H7 (cell line): ENCODE measurements around the gene CORO7. TPM values are rescaled to one million over a fixed set of nuclear protein-coding genes. Genes with fewer than 3 reads are reported as not detected.

Source experiments
- DNase-seq: peaks from one replicate; pipeline ENCODE4 v3.0.0; 2012
- H3K27me3 ChIP-seq: 2 replicates; pipeline ENCODE4 v1.6.0; 2011; ENCODE audit warnings: mild to moderate bottlenecking, low read length; ENCODE audit not compliant: control insufficient read depth, insufficient read depth
- H3K36me3 ChIP-seq: replicated peaks from 2 replicates; pipeline ENCODE4 v1.5.1; 2011; ENCODE audit warnings: low read length; ENCODE audit not compliant: control insufficient read depth, insufficient read depth
- H3K4me3 ChIP-seq: 2 replicates; pipeline ENCODE4 v1.5.1; 2011; ENCODE audit warnings: low read depth, mild to moderate bottlenecking, control low read depth, low read length, moderate library complexity; ENCODE audit not compliant: insufficient read depth
- total RNA-seq: library from RNA; depleted of rRNA; stranded (reverse); fragments of >200 nt; shearing (Covaris generic); gene quantifications from 2 replicates; pipeline ENCODE4 v1.2.3, GENCODE V29; 2014; rRNA removed

CORO7 gene
- 37.9 and 45.5 TPM in 2 replicates for total RNA-seq

DNA sequence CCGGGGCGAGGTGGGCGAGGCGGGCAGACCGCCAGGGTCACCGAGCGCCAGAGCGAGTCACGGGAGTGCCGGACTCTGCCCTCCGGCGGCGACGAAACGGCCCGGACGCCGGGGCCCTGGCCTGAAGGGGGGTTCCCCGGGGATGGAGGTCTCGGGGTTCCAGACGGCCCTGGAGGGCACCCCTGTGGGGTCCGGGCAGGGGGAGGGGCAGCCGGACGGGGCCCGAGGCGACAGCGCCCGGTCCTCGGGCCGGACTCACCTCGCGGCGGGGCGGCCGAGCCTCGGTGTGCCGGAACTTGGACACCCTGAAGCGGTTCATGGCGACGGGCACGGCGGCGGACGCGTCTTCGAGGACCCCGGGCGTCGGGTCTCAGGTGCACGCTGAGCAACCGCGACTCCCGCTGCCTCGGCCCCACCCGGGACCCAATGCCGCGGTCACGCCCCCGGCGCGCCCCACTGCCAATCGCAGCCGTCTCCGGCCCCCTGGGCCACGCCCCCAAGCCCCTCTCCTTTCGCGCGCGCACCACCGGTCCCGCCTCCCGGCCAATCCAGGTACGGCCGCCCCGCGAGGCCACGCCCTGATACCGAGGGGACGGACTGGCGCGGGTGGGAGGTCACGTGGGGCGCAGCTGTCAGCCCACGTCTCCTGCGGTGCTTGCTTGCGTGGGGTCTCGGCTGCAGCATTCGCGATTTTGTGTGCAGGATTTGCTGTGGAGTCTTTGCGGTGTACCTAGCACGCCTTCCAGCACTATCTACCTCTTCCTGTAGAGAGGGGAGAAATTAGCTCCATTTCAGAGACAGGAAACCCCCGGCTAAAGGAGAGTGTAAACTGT is at the start of gene CORO7:
Gene CORO7 (minus strand): TSS at position 397 of the 833 bp plus-strand sequence. CDS start 78 bp downstream, at position 319.
- Histone ChIP-seq H3K36me3 (peaks cover 2% of the 10 kb centered on the region), H3K27me3 (no peaks in the 10 kb centered on the region; the same call in 1 of the 2 replicates), H3K4me3 (peak within 1 kb of the TSS; percentile 90)
- DNase-seq, result peak; percentile 99

DNA sequence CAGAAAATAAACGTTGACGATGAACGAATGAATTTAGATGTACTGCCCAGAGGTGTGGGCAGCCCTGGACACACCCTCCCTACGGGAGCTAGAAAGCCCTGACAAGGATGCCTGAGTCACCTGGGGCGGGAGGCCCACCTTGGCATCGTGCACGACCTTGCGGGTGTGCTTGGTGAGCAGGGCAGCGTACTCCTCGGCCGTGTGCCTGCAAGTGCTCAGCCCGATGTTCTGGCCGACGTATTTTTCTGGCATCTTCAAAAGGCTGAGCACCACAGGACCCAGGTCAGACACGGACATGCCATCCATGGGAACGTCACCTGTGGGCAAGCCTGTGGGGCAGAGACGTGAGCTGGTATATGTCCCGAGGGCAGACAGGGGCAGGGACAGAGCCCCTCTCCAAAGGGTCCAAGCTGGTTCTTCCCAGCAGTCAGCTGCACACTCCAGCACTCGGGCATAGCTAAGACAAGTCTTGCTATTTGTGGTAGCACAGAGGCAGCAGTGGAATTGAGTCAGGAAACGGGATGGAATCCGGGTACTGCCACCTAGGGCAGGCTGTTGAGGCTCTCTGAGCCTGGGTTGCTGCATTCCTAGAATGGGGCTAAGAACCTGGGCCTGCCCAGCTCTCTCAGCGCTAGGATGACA is 47.2 kb upstream of the CORO7 start:
- Histone ChIP-seq H3K27me3 (no peaks in the 10 kb centered on the region), H3K36me3 (peaks cover 24% of the 10 kb centered on the region), H3K4me3 (no peak overlapping the region)
- DNase-seq, result no peak

DNA sequence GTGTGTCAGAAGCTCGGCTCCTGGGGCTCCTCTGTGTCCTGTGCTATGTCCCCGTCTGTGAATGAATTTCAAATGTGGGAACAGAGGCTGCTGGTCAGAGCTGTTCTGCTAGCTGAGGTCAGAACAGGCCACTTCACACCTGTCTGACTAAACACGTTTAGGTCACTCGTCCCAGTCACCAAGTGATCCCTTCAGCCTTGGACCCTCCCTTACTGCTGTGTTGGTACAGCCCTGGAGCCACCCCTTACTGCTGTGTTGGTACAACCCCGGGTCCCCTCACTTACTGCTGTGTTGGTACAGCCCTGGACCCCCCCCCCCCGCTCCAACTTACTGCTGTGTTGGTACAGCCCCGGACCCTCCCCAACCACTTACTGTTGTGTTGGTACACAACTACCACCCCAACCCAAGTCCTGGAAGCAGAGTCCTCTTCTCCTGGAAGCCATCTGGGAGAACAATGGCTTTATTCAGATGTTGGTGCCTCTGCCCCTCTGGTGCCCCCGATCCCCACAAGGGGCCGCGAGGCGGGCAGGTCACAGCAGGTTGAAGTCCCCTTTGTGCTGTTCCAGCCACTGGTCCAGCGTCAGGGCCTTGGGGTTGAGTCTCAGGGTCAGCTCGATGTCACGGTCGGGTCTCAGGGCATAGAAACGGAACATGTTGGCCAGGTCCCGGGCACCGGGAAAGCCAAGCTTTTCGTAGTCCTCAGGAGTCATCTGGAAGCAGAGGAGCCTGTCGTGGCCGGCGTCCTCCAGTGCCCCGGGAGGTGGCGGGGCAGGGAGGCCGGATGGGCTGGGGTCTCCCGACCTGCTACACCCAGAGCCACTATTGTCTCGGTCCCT is 45.1 kb upstream of the CORO7 start:
- no peak overlapping the region for H3K4me3 ChIP-seq
- peak; percentile 83 for DNase-seq
- H3K36me3 ChIP-seq, result peaks cover 22% of the 10 kb centered on the region

DNA sequence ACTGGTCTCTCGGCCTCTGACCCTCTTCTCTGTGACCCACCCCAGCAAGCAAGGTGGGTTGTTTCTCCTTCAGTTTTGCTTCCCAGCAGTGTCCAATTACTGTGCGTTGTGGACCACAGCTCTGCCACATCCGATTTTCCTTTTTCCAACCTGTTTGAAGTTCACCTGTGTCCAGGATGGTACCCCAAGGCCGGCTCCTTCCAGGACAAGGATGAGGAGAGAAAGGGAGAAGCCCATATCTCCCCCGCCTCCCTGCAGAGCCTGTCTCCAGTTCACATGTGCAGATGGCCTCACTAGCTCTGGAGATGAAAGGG is 44.5 kb upstream of the CORO7 start:
- no peaks in the 10 kb centered on the region for H3K27me3 ChIP-seq
- H3K36me3 ChIP-seq, result peaks cover 24% of the 10 kb centered on the region
- no peak for DNase-seq
- H3K4me3 ChIP-seq, result no peak overlapping the region

More for the DNA sequence above, 45.1 kb upstream of the CORO7 start:
- no peaks in the 10 kb centered on the region for H3K27me3 ChIP-seq

DNA sequence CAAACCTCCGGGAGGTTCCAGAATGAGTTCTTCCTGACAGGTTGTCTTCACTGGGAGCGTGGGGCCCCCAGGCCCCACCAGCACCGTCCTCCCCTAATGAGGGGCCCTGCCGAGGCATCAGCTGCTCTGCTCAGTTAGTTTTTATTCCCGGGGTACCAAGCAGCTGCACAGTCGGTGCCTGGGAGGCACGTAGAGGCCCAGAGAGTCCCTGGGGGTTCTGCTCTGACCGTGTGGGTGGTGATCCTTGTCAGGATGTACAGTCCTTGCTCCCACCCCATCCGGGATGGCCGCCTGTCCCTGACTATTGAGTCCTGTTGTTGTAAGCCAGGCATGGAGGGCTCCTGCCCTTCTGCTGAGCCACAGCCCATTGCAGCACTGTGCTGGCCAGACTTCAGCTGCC is 39.6 kb upstream of the CORO7 start:
- H3K27me3 ChIP-seq, result no peaks in the 10 kb centered on the region
- peak; percentile 35 for DNase-seq

DNA sequence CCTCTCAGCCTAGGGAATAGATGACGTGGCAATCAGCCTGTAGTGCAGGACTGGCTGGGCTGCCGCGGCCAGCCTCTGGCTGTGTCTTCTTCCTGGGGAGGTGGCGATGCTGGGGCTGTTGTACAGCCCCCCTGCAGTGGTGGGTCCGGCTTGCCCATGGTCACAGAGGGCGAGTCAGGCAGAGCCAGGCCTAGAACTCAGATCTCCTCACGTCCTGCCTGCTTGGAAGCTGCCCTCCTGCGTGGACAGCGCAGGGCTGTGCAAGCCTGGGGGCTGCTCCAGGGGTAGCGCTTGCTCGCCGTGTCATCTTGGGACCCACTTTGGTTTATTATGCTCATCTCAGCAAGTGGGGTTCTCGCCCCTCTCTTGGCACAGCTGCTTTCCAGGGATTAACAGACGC is 38.7 kb upstream of the CORO7 start:
- DNase-seq, result peak; percentile 30
- Histone ChIP-seq H3K36me3 (peaks cover 31% of the 10 kb centered on the region), H3K4me3 (no peak overlapping the region), H3K27me3 (no peaks in the 10 kb centered on the region)

More for the DNA sequence above, 39.6 kb upstream of the CORO7 start:
- Histone ChIP-seq H3K4me3 (no peak overlapping the region), H3K36me3 (peaks cover 26% of the 10 kb centered on the region)

DNA sequence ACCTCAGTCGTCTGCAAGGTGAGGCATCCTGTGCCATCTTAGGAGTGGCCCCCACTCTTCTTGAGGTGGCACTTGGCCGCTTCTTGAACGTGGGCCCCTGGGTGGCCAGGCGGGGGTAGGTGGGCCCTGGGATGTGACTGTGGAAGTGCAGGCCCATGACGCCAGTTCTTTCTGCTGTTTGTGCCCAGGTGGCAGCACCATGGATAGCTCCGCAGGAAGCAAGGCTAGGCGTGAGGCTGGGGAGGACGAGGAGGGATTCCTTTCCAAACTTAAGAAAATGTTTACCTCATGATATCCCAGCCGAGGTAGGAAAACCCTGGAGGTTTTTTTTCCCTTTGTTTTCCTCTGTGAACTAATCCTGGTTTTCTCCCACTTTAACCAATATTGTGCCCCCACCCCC is 38.2 kb upstream of the CORO7 start:
- H3K36me3 ChIP-seq, result peaks cover 32% of the 10 kb centered on the region
- H3K27me3 ChIP-seq, result no peaks in the 10 kb centered on the region
- peak; percentile 78 for DNase-seq
- H3K4me3 ChIP-seq, result no peak overlapping the region

DNA sequence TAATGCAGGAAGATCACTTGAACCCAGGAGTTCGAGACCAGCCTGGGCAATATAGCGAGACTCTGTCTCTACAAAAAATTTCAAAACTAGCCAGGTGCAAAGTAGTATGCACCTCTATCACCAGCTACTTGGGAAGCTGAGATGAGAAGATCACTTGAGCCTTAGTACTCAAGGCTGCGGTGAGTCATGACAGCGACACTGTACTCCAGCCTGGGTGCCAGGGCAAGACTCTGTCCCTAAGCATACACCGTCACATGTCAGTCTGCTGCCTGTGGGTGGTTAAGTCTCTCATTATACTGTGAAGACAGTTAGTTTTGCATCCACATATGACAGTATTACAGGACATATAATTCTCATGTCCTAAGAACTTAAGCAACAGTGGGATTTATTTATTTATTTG is 36.3 kb upstream of the CORO7 start:
- DNase-seq, result no peak
- Histone ChIP-seq H3K27me3 (no peaks in the 10 kb centered on the region), H3K36me3 (peaks cover 37% of the 10 kb centered on the region), H3K4me3 (no peak overlapping the region)

DNA sequence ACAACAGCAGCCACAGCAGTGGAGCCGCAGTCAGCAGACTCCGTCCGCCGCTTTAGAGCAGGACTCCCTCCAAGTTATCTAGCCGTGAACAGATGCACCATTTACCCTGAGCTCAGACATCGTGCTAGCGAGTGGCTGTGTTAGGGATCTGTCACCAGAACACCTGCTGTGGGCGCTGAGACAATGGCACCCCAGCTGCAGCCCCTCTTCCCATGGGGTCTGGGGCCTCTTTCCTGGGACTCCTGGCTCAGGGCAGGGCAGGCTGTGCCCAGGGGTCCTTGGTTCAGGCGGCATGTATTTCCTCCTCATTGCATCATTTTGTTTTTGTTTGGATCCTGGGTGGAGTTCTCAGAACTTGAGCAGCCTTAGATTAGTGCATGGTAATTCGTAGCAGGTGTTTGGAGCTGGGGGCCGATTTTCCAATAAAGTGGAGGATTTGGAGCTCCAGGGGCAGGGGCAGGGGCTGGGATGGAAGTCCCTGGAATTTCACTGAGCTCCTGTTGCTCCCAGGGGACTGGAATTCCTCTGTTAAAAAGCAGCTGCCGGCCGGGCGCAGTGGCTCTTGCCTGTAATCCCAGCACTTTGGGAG is 34.6 kb upstream of the CORO7 start:
- Histone ChIP-seq H3K4me3 (no peak overlapping the region), H3K36me3 (peaks cover 37% of the 10 kb centered on the region), H3K27me3 (no peaks in the 10 kb centered on the region)
- no peak for DNase-seq

DNA sequence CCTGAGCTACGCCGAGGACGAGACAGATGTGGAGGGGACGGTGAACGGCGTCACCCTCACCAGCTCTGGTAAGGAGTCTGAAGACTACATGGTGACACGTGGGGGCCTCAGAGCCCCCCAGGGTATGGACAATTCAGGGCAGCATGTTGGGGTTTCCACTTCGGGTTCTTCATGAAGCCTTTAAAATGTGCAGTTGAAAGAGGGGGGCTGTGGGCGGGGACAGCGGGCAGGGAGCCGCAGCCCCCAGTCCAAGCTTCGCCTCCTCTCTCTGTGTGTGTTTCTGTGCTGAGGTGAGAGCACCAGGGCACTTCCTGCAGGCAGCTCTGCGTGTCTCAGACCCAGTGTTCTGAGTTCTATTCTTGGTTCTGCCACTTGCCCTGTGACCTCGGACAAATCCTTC is 34.0 kb upstream of the CORO7 start:
- Histone ChIP-seq H3K27me3 (no peaks in the 10 kb centered on the region), H3K36me3 (peaks cover 32% of the 10 kb centered on the region), H3K4me3 (no peak overlapping the region)
- DNase-seq, result no peak

DNA sequence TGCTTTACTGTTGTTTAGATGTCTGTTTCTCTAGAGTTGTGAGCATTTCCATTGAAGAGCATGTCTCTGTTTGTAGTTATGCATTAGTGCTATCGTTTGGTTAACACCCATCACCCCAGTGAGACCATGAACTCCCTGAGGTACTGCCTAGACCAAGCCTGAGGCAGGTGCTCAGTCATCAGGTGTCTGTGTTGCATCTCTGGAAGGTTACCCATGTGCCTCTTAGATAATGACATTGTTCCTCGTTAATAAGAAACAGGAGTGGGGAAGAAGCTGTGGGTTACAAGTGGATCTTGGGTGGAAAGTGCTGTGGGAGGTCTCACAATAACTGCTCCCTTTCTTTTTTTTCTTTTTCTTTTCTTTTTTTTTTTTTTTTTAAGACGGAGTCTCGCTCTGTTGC is 27.6 kb upstream of the CORO7 start:
- Histone ChIP-seq H3K36me3 (peaks cover 44% of the 10 kb centered on the region), H3K27me3 (no peaks in the 10 kb centered on the region), H3K4me3 (no peak overlapping the region)
- no peak for DNase-seq

DNA sequence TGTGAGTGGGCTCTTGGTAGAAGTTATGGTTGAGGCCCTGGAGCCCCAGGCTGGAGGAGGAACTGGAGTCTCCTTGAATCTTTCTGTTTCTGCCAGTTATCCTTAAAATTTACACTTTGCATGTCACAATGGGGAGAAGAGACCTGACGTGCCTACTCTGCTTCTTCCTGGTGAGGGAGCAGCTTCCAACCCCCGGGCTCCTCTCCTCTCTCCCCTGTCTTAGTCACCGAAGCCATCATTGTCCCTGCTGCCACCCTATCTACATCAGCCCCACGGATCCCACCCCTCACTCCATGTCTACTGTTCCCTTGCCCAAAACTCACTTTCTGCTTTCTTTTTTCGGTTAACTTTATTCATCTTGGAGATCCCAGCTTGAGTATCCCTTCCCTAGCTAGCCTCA is 26.9 kb upstream of the CORO7 start:
- peaks cover 44% of the 10 kb centered on the region for H3K36me3 ChIP-seq
- H3K4me3 ChIP-seq, result no peak overlapping the region
- DNase-seq, result no peak
- no peaks in the 10 kb centered on the region for H3K27me3 ChIP-seq

DNA sequence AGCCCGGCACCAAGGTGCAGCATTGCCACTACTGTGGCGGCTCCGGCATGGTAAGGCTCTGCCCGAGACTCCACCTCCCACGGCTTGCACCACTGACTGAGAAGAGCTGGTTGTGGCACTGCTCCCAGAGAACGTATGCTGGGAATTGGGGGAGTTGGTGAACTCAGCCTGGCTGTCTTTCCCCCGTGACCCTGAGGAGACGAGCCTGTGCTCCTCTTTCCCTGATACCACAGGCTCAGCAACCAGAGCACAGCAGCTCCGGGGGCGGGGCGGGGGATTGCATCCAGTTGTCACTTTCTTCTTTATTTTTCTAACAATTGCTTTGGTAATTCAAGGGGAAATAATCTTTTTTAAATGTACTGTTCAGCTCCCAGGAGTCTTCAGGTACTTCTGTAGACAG is 26.0 kb upstream of the CORO7 start:
- H3K27me3 ChIP-seq, result no peaks in the 10 kb centered on the region
- H3K36me3 ChIP-seq, result peaks cover 43% of the 10 kb centered on the region
- DNase-seq, result no peak
- no peak overlapping the region for H3K4me3 ChIP-seq

DNA sequence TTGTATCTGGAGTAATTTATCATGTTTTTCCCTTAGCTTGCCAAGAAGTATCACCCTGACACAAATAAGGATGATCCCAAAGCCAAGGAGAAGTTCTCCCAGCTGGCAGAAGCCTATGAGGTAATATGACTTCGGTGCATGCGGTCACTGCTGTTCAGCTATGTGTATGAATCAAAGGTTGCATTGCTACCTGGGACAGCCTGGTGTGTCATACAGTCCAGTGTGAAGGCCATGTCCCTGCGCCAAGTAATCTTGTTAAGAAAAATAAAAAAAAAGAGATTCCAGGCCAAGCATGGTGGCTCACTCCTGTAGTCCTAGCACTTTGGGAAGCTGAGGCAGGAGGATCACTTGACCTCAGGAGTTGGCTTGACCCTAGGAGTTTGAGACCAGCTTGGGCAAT is 21.0 kb upstream of the CORO7 start:
- H3K27me3 ChIP-seq, result no peaks in the 10 kb centered on the region
- no peak for DNase-seq
- H3K4me3 ChIP-seq, result no peak overlapping the region
- H3K36me3 ChIP-seq, result peaks cover 30% of the 10 kb centered on the region
